ENCODE measurements around the gene C22orf23.
A peak's percentile ranks its signal among the peaks of the same experiment; 100 is the strongest.

C22orf23 gene

GRCh38 chr22:37933711-37934376 is 19.6 kb downstream of the C22orf23 start (continued):
- TF ChIP-seq ZNF701 (tag by site-specific recombination; IDR thresholded peaks at IDR 0.05) (0 out of 2 replicates have a peak, but pooled peaks have one; percentile 75), PRDM2 (tag by site-specific recombination; IDR thresholded peaks at IDR 0.05; ENCODE audit: borderline replicate concordance) (no peak), ZNF658 (tag by site-specific recombination; IDR thresholded peaks at IDR 0.05) (no peak), ZNF211 (tag by site-specific recombination; IDR thresholded peaks at IDR 0.05; ENCODE audit: low read depth) (no peak), ZNF10 (tag by site-specific recombination; IDR thresholded peaks at IDR 0.05) (no peak), ZSCAN30 (tag by site-specific recombination; IDR thresholded peaks at IDR 0.05) (0 out of 2 replicates have a peak, but pooled peaks have one; percentile 59), ZBTB6 (tag by site-specific recombination; IDR thresholded peaks at IDR 0.05) (no peak), ZNF121 (tag by site-specific recombination; IDR thresholded peaks at IDR 0.05) (no peak), ZNF266 (tag by site-specific recombination; IDR thresholded peaks at IDR 0.05; ENCODE audit: low read depth) (no peak), ZNF433 (tag by site-specific recombination; IDR thresholded peaks at IDR 0.05; ENCODE audit: low read depth) (no peak), IKZF3 (tag by site-specific recombination; IDR thresholded peaks at IDR 0.05) (peak; percentile 98), ZBTB20 (tag by site-specific recombination; IDR thresholded peaks at IDR 0.05) (no peak), ZNF140 (tag by site-specific recombination; IDR thresholded peaks at IDR 0.05) (no peak), ZNF707 (tag by site-specific recombination; IDR thresholded peaks at IDR 0.05) (no peak), ZNF426 (tag by site-specific recombination; IDR thresholded peaks at IDR 0.05) (no peak), FEZF1 (tag by site-specific recombination; IDR thresholded peaks at IDR 0.05) (peak; percentile 74), ZNF76 (tag by site-specific recombination; IDR thresholded peaks at IDR 0.05; ENCODE audit: borderline replicate concordance, low read depth) (peak; percentile 85), ZNF837 (tag by site-specific recombination; IDR thresholded peaks at IDR 0.05) (no peak), TCF7L2 (IDR thresholded peaks at IDR 0.05; ENCODE audit: borderline replicate concordance, low read depth, low read length) (no peak), PRDM1 (tag by site-specific recombination; IDR thresholded peaks at IDR 0.05) (no peak), ZNF488 (tag by site-specific recombination; IDR thresholded peaks at IDR 0.05) (no peak), ZNF510 (tag by site-specific recombination; IDR thresholded peaks at IDR 0.05; ENCODE audit: insufficient replicate concordance) (no peak), ZNF549 (tag by site-specific recombination; IDR thresholded peaks at IDR 0.05) (no peak), ZBTB1 (tag by site-specific recombination; IDR thresholded peaks at IDR 0.05) (no peak)
- TF ChIP-seq, protein P1, sequence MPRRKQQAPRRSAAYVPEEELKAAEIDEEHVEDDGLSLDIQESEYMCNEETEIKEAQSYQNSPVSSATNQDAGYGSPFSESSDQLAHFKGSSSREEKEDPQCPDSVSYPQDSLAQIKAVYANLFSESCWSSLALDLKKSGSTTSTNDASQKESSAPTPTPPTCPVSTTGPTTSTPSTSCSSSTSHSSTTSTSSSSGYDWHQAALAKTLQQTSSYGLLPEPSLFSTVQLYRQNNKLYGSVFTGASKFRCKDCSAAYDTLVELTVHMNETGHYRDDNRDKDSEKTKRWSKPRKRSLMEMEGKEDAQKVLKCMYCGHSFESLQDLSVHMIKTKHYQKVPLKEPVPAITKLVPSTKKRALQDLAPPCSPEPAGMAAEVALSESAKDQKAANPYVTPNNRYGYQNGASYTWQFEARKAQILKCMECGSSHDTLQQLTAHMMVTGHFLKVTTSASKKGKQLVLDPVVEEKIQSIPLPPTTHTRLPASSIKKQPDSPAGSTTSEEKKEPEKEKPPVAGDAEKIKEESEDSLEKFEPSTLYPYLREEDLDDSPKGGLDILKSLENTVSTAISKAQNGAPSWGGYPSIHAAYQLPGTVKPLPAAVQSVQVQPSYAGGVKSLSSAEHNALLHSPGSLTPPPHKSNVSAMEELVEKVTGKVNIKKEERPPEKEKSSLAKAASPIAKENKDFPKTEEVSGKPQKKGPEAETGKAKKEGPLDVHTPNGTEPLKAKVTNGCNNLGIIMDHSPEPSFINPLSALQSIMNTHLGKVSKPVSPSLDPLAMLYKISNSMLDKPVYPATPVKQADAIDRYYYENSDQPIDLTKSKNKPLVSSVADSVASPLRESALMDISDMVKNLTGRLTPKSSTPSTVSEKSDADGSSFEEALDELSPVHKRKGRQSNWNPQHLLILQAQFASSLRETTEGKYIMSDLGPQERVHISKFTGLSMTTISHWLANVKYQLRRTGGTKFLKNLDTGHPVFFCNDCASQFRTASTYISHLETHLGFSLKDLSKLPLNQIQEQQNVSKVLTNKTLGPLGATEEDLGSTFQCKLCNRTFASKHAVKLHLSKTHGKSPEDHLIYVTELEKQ (tag by site-specific recombination; IDR thresholded peaks at IDR 0.05; ENCODE audit: borderline replicate concordance), result no peak
- TF ChIP-seq, protein P2, sequence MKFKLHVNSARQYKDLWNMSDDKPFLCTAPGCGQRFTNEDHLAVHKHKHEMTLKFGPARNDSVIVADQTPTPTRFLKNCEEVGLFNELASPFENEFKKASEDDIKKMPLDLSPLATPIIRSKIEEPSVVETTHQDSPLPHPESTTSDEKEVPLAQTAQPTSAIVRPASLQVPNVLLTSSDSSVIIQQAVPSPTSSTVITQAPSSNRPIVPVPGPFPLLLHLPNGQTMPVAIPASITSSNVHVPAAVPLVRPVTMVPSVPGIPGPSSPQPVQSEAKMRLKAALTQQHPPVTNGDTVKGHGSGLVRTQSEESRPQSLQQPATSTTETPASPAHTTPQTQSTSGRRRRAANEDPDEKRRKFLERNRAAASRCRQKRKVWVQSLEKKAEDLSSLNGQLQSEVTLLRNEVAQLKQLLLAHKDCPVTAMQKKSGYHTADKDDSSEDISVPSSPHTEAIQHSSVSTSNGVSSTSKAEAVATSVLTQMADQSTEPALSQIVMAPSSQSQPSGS (tag by site-specific recombination; IDR thresholded peaks at IDR 0.05; ENCODE audit: low read depth), result no peak
